T-helper 22 cell (primary cell): ENCODE data around the gene KRT71.

Source experiments
- DNase-seq: peaks from one replicate; pipeline ENCODE4 v3.0.0-alpha.2; 2020; ENCODE audit warnings: low read depth

Gene KRT71

GRCh38 chr12:52575256-52575655 is 22.3 kb upstream of the KRT71 start:
- no peak for DNase-seq

GRCh38 chr12:52573743-52574142 is 20.8 kb upstream of the KRT71 start, which contains the start of gene KRT74:
TSS of gene KRT74 (minus strand) at chr12:52573843. CDS start at chr12:52573777, 66 bp downstream.
- no peak for DNase-seq

GRCh38 chr12:52573306-52573705 is 20.4 kb upstream of the KRT71 start:
- no peak for DNase-seq

- DNase-seq = no peak
Measured at GRCh38 chr12:52570511-52570910, 17.6 kb upstream of the KRT71 start.

- no peak for DNase-seq
Measured at GRCh38 chr12:52568111-52568510, 15.2 kb upstream of the KRT71 start.

GRCh38 chr12:52566847-52567291 is 13.9 kb upstream of the KRT71 start:
- DNase-seq = no peak

GRCh38 chr12:52564582-52564981 is 11.6 kb upstream of the KRT71 start:
- no peak for DNase-seq

- no peak for DNase-seq
Measured at GRCh38 chr12:52561880-52562449, 9.0 kb upstream of the KRT71 start.

GRCh38 chr12:52559979-52560378 is 7.0 kb upstream of the KRT71 start:
- no peak for DNase-seq

- no peak for DNase-seq
Measured at GRCh38 chr12:52558781-52559445, 6.0 kb upstream of the KRT71 start.

GRCh38 chr12:52557476-52557875 is 4.5 kb upstream of the KRT71 start:
- DNase-seq = no peak

GRCh38 chr12:52555577-52555976 is 2.6 kb upstream of the KRT71 start:
- DNase-seq = no peak

GRCh38 chr12:52552055-52552454 is 890 bp downstream of the KRT71 start:
- DNase-seq = no peak

GRCh38 chr12:52551216-52551865 is 1.6 kb downstream of the KRT71 start:
- no peak for DNase-seq

GRCh38 chr12:52546126-52546525 is 6.8 kb downstream of the KRT71 start:
- DNase-seq = no peak

- no peak for DNase-seq
Measured at GRCh38 chr12:52543985-52544883, 8.7 kb downstream of the KRT71 start.

- DNase-seq = no peak
Measured at GRCh38 chr12:52542785-52543318, 10.1 kb downstream of the KRT71 start.

- no peak for DNase-seq
Measured at GRCh38 chr12:52542157-52542556, 10.8 kb downstream of the KRT71 start.

GRCh38 chr12:52541709-52542108 is 11.2 kb downstream of the KRT71 start:
- DNase-seq = no peak

GRCh38 chr12:52540531-52540930 is 12.4 kb downstream of the KRT71 start:
- no peak for DNase-seq

- no peak for DNase-seq
Measured at GRCh38 chr12:52539821-52540173, 13.1 kb downstream of the KRT71 start.
